ENCODE results near the gene TCF7L1.

The TCF7L1 gene

DNA sequence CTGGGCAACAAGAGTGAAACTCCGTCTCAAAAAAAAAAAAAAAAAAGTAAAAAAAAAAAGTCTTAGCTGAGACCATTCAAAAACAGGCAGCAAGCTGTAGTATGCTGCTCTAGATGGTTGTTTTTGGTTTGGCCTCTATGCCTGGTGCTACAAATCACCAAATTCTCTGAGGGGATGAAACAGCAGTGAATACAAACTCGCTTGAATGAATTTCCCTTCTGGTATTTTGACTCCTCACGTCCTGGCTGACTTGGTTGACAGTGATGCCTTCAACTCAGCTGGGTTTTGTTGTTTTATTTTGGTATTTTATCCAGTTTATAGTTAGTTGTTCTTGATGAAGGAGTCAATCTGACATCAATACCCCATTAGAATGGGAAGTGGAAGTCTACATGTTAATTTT, 3.3 kb upstream of the TCF7L1 start:
- TF ChIP-seq ZBTB7A (IDR thresholded peaks at IDR 0.05; ENCODE audit: low read depth) (no peak), REST (IDR thresholded peaks at IDR 0.05; ENCODE audit: low read depth) (no peak), MAX (IDR thresholded peaks at IDR 0.05) (no peak), CREB1 (IDR thresholded peaks at IDR 0.05; ENCODE audit: low read depth) (no peak), FOXM1 (IDR thresholded peaks at IDR 0.05; ENCODE audit: borderline replicate concordance, low read depth) (no peak), NFIC (IDR thresholded peaks at IDR 0.05) (no peak), TAF1 (IDR thresholded peaks at IDR 0.05; ENCODE audit: low read depth) (no peak)
- TF ChIP-seq, protein P1, sequence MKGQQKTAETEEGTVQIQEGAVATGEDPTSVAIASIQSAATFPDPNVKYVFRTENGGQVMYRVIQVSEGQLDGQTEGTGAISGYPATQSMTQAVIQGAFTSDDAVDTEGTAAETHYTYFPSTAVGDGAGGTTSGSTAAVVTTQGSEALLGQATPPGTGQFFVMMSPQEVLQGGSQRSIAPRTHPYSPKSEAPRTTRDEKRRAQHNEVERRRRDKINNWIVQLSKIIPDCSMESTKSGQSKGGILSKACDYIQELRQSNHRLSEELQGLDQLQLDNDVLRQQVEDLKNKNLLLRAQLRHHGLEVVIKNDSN (IDR thresholded peaks at IDR 0.05) = no peak

GRCh38 chr2:85130407-85130806, 2.8 kb upstream of the TCF7L1 start:
- no peak for TF ChIP-seq REST (IDR thresholded peaks at IDR 0.05; ENCODE audit: low read depth)
- TF ChIP-seq TAF1 (IDR thresholded peaks at IDR 0.05; ENCODE audit: low read depth) = no peak
- no peak for TF ChIP-seq TCF12 (IDR thresholded peaks at IDR 0.05; ENCODE audit: low read depth)
- no peak for TF ChIP-seq NFIC (IDR thresholded peaks at IDR 0.05)
- no peak for TF ChIP-seq CREB1 (IDR thresholded peaks at IDR 0.05; ENCODE audit: low read depth)
- TF ChIP-seq CEBPB (IDR thresholded peaks at IDR 0.05) = no peak
- no peak for TF ChIP-seq ZBTB7A (IDR thresholded peaks at IDR 0.05; ENCODE audit: low read depth)
- no peak for TF ChIP-seq EGR1 (IDR thresholded peaks at IDR 0.05)
- no peak for TF ChIP-seq YY1 (IDR thresholded peaks at IDR 0.05; ENCODE audit: low read depth)
- TF ChIP-seq MAX (IDR thresholded peaks at IDR 0.05) = no peak
- TF ChIP-seq TEAD4 (IDR thresholded peaks at IDR 0.05) = no peak
- no peak for TF ChIP-seq FOXM1 (IDR thresholded peaks at IDR 0.05; ENCODE audit: borderline replicate concordance, low read depth)
- TF ChIP-seq RAD21 (IDR thresholded peaks at IDR 0.05; ENCODE audit: low read depth) = no peak
- no peak for TF ChIP-seq EP300 (IDR thresholded peaks at IDR 0.05; ENCODE audit: borderline replicate concordance)

GRCh38 chr2:85131116-85131515, 2.1 kb upstream of the TCF7L1 start:
- TF ChIP-seq RAD21 (IDR thresholded peaks at IDR 0.05; ENCODE audit: low read depth) = peak; percentile 25; the same call in 1 of the 2 replicates
- no peak for TF ChIP-seq EGR1 (IDR thresholded peaks at IDR 0.05)
- no peak for TF ChIP-seq REST (IDR thresholded peaks at IDR 0.05; ENCODE audit: low read depth)
- TF ChIP-seq ZBTB7A (IDR thresholded peaks at IDR 0.05; ENCODE audit: low read depth) = no peak

DNA sequence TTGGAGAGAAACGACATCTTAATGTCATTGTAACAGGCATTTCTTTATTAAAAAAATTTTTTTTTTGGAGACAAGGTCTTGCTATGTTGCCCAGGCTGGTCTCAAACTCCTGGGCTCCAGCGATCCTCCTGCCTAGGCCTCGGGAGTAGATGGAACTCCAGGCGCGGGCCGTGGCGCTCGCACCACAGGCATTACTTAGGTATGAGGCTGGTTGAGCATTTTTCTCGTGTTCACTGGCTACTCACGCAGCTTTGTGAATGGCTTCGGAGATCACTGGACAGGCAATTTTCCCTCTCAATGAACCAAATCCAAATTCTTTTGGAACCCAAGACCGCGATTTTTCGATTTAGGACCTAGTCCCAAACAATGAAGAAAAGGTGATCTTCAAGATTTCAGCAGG, 795 bp upstream of the TCF7L1 start:
- TF ChIP-seq FOXM1 (IDR thresholded peaks at IDR 0.05; ENCODE audit: borderline replicate concordance, low read depth) = no peak
- no peak for TF ChIP-seq NFIC (IDR thresholded peaks at IDR 0.05)
- no peak for TF ChIP-seq TCF12 (IDR thresholded peaks at IDR 0.05; ENCODE audit: low read depth)
- TF ChIP-seq, protein P1 (IDR thresholded peaks at IDR 0.05) = no peak
- no peak for TF ChIP-seq EP300 (IDR thresholded peaks at IDR 0.05; ENCODE audit: borderline replicate concordance)
- TF ChIP-seq EGR1 (IDR thresholded peaks at IDR 0.05) = no peak
- no peak for TF ChIP-seq ZBTB7A (IDR thresholded peaks at IDR 0.05; ENCODE audit: low read depth)
- no peak for TF ChIP-seq REST (IDR thresholded peaks at IDR 0.05; ENCODE audit: low read depth)
- TF ChIP-seq CREB1 (IDR thresholded peaks at IDR 0.05; ENCODE audit: low read depth) = no peak
